ENCODE results near the gene RPTOR.

RPTOR gene

GRCh38 chr17:80964859-80965580 lies 420.4 kb downstream of the RPTOR start:
- in situ Hi-C loops (cut with MboI; ENCODE audit: low sequenced_read_pairs, unreplicated experiment), result no loop called here
- TF ChIP-seq CTCF (IDR thresholded peaks at IDR 0.05; ENCODE audit: borderline replicate concordance, control extremely low read depth, extremely low read depth, insufficient read depth, missing control alignments), result no peak
- DNase-seq (ENCODE audit: low spot score), result no peak

- in situ Hi-C loops (cut with MboI; ENCODE audit: low sequenced_read_pairs, unreplicated experiment), result no loop called here
- no peak for DNase-seq (ENCODE audit: low spot score)
- TF ChIP-seq CTCF (IDR thresholded peaks at IDR 0.05; ENCODE audit: borderline replicate concordance, control extremely low read depth, extremely low read depth, insufficient read depth, missing control alignments), result no peak
Observed at GRCh38 chr17:80965606-80966005, 421.0 kb downstream of the RPTOR start.

GRCh38 chr17:80967404-80967872 lies 422.8 kb downstream of the RPTOR start:
- in situ Hi-C loops (cut with MboI; ENCODE audit: low sequenced_read_pairs, unreplicated experiment), result no loop called here
- no peak for DNase-seq (ENCODE audit: low spot score)
- no peak for TF ChIP-seq CTCF (IDR thresholded peaks at IDR 0.05; ENCODE audit: borderline replicate concordance, control extremely low read depth, extremely low read depth, insufficient read depth, missing control alignments)

- DNase-seq (ENCODE audit: low spot score), result no peak
- TF ChIP-seq CTCF (IDR thresholded peaks at IDR 0.05; ENCODE audit: borderline replicate concordance, control extremely low read depth, extremely low read depth, insufficient read depth, missing control alignments), result no peak
- in situ Hi-C loops (cut with MboI; ENCODE audit: low sequenced_read_pairs, unreplicated experiment), result no loop called here
Observed at GRCh38 chr17:80968602-80969029, 424.0 kb downstream of the RPTOR start.

- in situ Hi-C loops (cut with MboI; ENCODE audit: low sequenced_read_pairs, unreplicated experiment), result no loop called here
- no peak for TF ChIP-seq CTCF (IDR thresholded peaks at IDR 0.05; ENCODE audit: borderline replicate concordance, control extremely low read depth, extremely low read depth, insufficient read depth, missing control alignments)
- DNase-seq (ENCODE audit: low spot score), result no peak
Observed at GRCh38 chr17:80969030-80969673, 424.5 kb downstream of the RPTOR start.

- no peak for TF ChIP-seq CTCF (IDR thresholded peaks at IDR 0.05; ENCODE audit: borderline replicate concordance, control extremely low read depth, extremely low read depth, insufficient read depth, missing control alignments)
- no peak for DNase-seq (ENCODE audit: low spot score)
- in situ Hi-C loops (cut with MboI; ENCODE audit: low sequenced_read_pairs, unreplicated experiment), result loop anchor here (10.0 kb wide), 1 partner anchor 395 kb away; no protein-coding TSS in a partner anchor
Observed at GRCh38 chr17:80969674-80970043, 425.0 kb downstream of the RPTOR start.

Data from GM13976 (cell line).